ENCODE results near the gene GNPTG. TPM values are rescaled to one million over a fixed set of nuclear protein-coding genes. Genes with fewer than 3 reads are reported as not detected.

Gene GNPTG
- total RNA-seq, 2 donors from 2014 or later: 22.6 to 24.4 TPM

- Mint-ChIP-seq H3K27me3 (no peaks in the 10 kb centered on the region), H3K4me3 (no peak overlapping the region), H3K4me1 (no peaks in the 10 kb centered on the region), H3K9me3 (no peaks in the 10 kb centered on the region), H3K36me3 (ENCODE audit: low read depth) (no peaks in the 10 kb centered on the region), H3K27ac (no peak overlapping the region)
- no peak for ATAC-seq (replicated peaks)
These were observed 16.3 kb upstream of the GNPTG start for GRCh38 chr16:1335211-1335971.

GRCh38 chr16:1335996-1336395 is 15.7 kb upstream of the GNPTG start:
- no peak overlapping the region for H3K27ac Mint-ChIP-seq
- no peak overlapping the region for H3K4me3 Mint-ChIP-seq
- no peaks in the 10 kb centered on the region for H3K36me3 Mint-ChIP-seq (ENCODE audit: low read depth)
- H3K9me3 Mint-ChIP-seq: no peaks in the 10 kb centered on the region
- no peaks in the 10 kb centered on the region for H3K27me3 Mint-ChIP-seq
- no peaks in the 10 kb centered on the region for H3K4me1 Mint-ChIP-seq
- ATAC-seq (replicated peaks): no peak

- H3K4me3 Mint-ChIP-seq: no peak overlapping the region
These were observed 15.1 kb upstream of the GNPTG start for GRCh38 chr16:1336619-1337018.

GRCh38 chr16:1337486-1337885 is 14.2 kb upstream of the GNPTG start:
- H3K9me3 Mint-ChIP-seq: no peaks in the 10 kb centered on the region
- no peaks in the 10 kb centered on the region for H3K4me1 Mint-ChIP-seq
- H3K4me3 Mint-ChIP-seq: no peak overlapping the region
- no peak for ATAC-seq (replicated peaks)
- H3K27ac Mint-ChIP-seq: no peak overlapping the region
- H3K27me3 Mint-ChIP-seq: no peaks in the 10 kb centered on the region
- H3K36me3 Mint-ChIP-seq (ENCODE audit: low read depth): no peaks in the 10 kb centered on the region

More at GRCh38 chr16:1336619-1337018, 15.1 kb upstream of the GNPTG start:
- no peaks in the 10 kb centered on the region for H3K9me3 Mint-ChIP-seq
- no peaks in the 10 kb centered on the region for H3K36me3 Mint-ChIP-seq (ENCODE audit: low read depth)
- H3K27ac Mint-ChIP-seq: no peak overlapping the region
- no peak for ATAC-seq (replicated peaks)
- H3K27me3 Mint-ChIP-seq: no peaks in the 10 kb centered on the region
- no peaks in the 10 kb centered on the region for H3K4me1 Mint-ChIP-seq

GRCh38 chr16:1338119-1338730 is 13.5 kb upstream of the GNPTG start:
- Mint-ChIP-seq H3K4me3 (no peak overlapping the region), H3K27me3 (no peaks in the 10 kb centered on the region), H3K36me3 (ENCODE audit: low read depth) (no peaks in the 10 kb centered on the region), H3K27ac (no peak overlapping the region), H3K4me1 (peaks cover 5% of the 10 kb centered on the region), H3K9me3 (no peaks in the 10 kb centered on the region)
- no peak for ATAC-seq (replicated peaks)

GRCh38 chr16:1338855-1339675 is 12.7 kb upstream of the GNPTG start:
- no peak overlapping the region for H3K27ac Mint-ChIP-seq
- peaks cover 7% of the 10 kb centered on the region for H3K4me1 Mint-ChIP-seq
- ATAC-seq (replicated peaks): no peak
- no peaks in the 10 kb centered on the region for H3K9me3 Mint-ChIP-seq
- H3K36me3 Mint-ChIP-seq (ENCODE audit: low read depth): no peaks in the 10 kb centered on the region
- no peaks in the 10 kb centered on the region for H3K27me3 Mint-ChIP-seq
- H3K4me3 Mint-ChIP-seq: no peak overlapping the region

GRCh38 chr16:1340730-1341494 is 10.8 kb upstream of the GNPTG start:
- H3K9me3 Mint-ChIP-seq: no peaks in the 10 kb centered on the region

GRCh38 chr16:1341495-1342420 is 10.0 kb upstream of the GNPTG start:
- Mint-ChIP-seq H3K27me3 (no peaks in the 10 kb centered on the region), H3K27ac (no peak overlapping the region), H3K9me3 (no peaks in the 10 kb centered on the region), H3K36me3 (ENCODE audit: low read depth) (no peaks in the 10 kb centered on the region), H3K4me1 (peaks cover 7% of the 10 kb centered on the region), H3K4me3 (peak overlapping the region; percentile 73)
- ATAC-seq (replicated peaks): no peak

More at GRCh38 chr16:1340730-1341494, 10.8 kb upstream of the GNPTG start:
- Mint-ChIP-seq H3K27me3 (no peaks in the 10 kb centered on the region), H3K36me3 (ENCODE audit: low read depth) (no peaks in the 10 kb centered on the region), H3K4me1 (peaks cover 7% of the 10 kb centered on the region), H3K27ac (no peak overlapping the region), H3K4me3 (no peak overlapping the region)
- ATAC-seq (replicated peaks): no peak

- Mint-ChIP-seq H3K27ac (peak overlapping the region; percentile 49), H3K36me3 (ENCODE audit: low read depth) (no peaks in the 10 kb centered on the region), H3K27me3 (no peaks in the 10 kb centered on the region), H3K4me3 (peak overlapping the region; percentile 73), H3K9me3 (no peaks in the 10 kb centered on the region), H3K4me1 (peaks cover 7% of the 10 kb centered on the region)
- ATAC-seq (replicated peaks): peak; percentile 95
These were observed 9.0 kb upstream of the GNPTG start for GRCh38 chr16:1342526-1343427.

- Mint-ChIP-seq H3K27ac (peak overlapping the region; percentile 49), H3K9me3 (no peaks in the 10 kb centered on the region), H3K36me3 (ENCODE audit: low read depth) (no peaks in the 10 kb centered on the region), H3K27me3 (no peaks in the 10 kb centered on the region), H3K4me1 (peaks cover 7% of the 10 kb centered on the region), H3K4me3 (peak overlapping the region; percentile 73)
- no peak for ATAC-seq (replicated peaks)
These were observed 8.1 kb upstream of the GNPTG start for GRCh38 chr16:1343428-1344242.

GRCh38 chr16:1344499-1344898 is 7.2 kb upstream of the GNPTG start:
- no peak overlapping the region for H3K4me3 Mint-ChIP-seq
- H3K36me3 Mint-ChIP-seq (ENCODE audit: low read depth): no peaks in the 10 kb centered on the region
- H3K27ac Mint-ChIP-seq: no peak overlapping the region
- peaks cover 7% of the 10 kb centered on the region for H3K4me1 Mint-ChIP-seq
- ATAC-seq (replicated peaks): no peak
- no peaks in the 10 kb centered on the region for H3K27me3 Mint-ChIP-seq
- no peaks in the 10 kb centered on the region for H3K9me3 Mint-ChIP-seq

GRCh38 chr16:1345087-1345486 is 6.6 kb upstream of the GNPTG start:
- Mint-ChIP-seq H3K9me3 (no peaks in the 10 kb centered on the region), H3K36me3 (ENCODE audit: low read depth) (peaks cover 6% of the 10 kb centered on the region), H3K4me3 (no peak overlapping the region)

More at GRCh38 chr16:1345087-1345486, 6.6 kb upstream of the GNPTG start:
- Mint-ChIP-seq H3K4me1 (peaks cover 7% of the 10 kb centered on the region), H3K27me3 (no peaks in the 10 kb centered on the region), H3K27ac (no peak overlapping the region)
- ATAC-seq (replicated peaks): no peak
